ES-I3 (cell line): ENCODE data around the gene CFAP119.

Source experiments
- H3K36me3 ChIP-seq: 2 replicates; pipeline ENCODE4 v1.6.1; 2013; ENCODE audit warnings: mild to moderate bottlenecking, low read length, control low read depth, moderate library complexity; ENCODE audit not compliant: insufficient read depth
- H3K4me1 ChIP-seq: 2 replicates; pipeline ENCODE4 v1.6.1; 2013; ENCODE audit warnings: mild to moderate bottlenecking, control low read depth, low read length; ENCODE audit not compliant: insufficient read depth
- H3K9ac ChIP-seq: 2 replicates; pipeline ENCODE4 v1.6.1; 2013; ENCODE audit warnings: low read depth, mild to moderate bottlenecking, low read length, moderate library complexity
- H3K9me3 ChIP-seq: 2 replicates; pipeline ENCODE4 v1.6.1; 2013; ENCODE audit warnings: mild to moderate bottlenecking, low read length, moderate library complexity; ENCODE audit not compliant: control insufficient read depth, insufficient read depth

The CFAP119 gene

DNA sequence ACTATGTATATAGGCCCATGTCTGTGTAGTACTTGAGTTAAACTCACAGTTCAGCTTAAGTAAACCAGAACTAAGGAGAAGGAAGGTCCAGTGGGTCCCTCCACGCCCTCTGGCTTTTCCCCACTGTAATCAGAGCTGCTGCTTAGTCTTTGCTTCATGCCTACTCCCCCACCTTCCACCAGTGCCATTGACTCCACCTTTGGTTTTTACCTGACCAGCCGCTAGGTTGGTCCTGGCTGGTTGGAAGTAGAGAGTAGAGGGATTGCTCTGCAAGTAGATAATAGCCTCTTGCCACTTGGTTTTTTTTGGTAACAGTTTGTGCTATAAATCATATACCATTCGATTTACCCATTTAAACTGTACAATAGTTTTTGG is 36.5 kb downstream of the CFAP119 start:
- Histone ChIP-seq H3K36me3 (peaks cover 47% of the 10 kb centered on the region), H3K9me3 (no peaks in the 10 kb centered on the region), H3K4me1 (peaks cover 6% of the 10 kb centered on the region; the same call in 1 of the 2 replicates), H3K9ac (no peak overlapping the region)

DNA sequence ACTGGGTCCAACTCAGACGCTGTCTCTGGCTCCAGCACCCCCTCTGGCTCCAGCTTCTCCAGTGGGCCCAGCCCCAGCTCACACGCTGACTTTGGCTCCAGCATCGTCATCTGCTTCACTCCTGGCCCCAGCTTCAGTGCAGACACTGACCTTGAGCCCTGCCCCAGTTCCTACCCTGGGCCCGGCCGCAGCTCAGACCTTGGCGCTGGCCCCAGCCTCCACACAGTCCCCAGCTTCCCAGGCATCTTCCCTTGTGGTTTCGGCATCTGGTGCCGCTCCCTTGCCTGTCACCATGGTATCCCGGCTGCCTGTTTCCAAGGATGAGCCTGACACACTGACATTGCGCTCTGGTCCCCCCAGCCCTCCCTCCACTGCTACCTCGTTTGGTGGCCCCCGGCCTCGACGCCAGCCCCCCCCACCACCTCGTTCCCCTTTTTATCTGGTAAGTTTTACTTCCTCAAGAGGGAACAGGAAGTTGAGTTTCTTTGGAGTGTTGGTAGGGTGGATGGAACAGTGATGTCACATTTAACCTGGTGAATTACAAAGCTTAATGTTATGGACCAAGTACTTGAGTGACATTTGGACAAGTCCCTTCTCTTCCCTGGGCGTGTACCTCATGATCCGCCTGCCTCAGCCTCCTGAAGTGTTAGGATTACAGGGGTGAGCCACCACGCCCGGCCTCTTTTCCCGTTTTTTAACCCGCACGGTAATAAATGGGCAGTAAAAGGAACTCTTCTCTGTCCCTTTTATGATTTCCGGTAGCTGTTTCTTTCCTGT is 37.0 kb downstream of the CFAP119 start:
- no peaks in the 10 kb centered on the region for H3K9me3 ChIP-seq
- peaks cover 48% of the 10 kb centered on the region for H3K36me3 ChIP-seq
- H3K9ac ChIP-seq: no peak overlapping the region
- H3K4me1 ChIP-seq: peaks cover 6% of the 10 kb centered on the region; the same call in 1 of the 2 replicates

DNA sequence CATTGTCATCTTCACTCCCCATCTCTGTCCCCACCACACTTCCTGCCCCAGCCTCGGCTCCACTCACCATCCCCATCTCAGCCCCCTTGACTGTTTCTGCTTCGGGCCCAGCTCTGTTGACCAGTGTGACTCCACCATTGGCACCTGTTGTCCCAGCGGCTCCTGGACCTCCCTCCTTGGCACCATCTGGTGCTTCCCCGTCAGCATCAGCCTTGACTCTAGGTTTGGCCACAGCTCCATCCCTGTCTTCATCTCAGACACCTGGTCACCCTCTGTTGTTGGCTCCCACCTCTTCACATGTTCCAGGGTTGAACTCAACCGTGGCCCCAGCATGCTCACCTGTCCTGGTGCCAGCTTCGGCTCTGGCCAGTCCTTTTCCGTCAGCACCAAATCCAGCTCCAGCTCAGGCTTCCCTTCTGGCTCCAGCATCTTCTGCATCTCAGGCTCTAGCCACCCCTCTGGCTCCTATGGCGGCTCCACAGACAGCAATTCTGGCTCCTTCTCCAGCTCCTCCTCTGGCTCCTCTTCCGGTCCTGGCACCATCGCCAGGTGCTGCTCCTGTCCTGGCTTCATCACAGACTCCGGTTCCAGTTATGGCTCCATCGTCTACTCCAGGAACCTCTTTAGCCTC is 38.0 kb downstream of the CFAP119 start:
- Histone ChIP-seq H3K9me3 (no peaks in the 10 kb centered on the region), H3K36me3 (peaks cover 45% of the 10 kb centered on the region), H3K4me1 (peaks cover 6% of the 10 kb centered on the region; the same call in 1 of the 2 replicates), H3K9ac (no peak overlapping the region)

DNA sequence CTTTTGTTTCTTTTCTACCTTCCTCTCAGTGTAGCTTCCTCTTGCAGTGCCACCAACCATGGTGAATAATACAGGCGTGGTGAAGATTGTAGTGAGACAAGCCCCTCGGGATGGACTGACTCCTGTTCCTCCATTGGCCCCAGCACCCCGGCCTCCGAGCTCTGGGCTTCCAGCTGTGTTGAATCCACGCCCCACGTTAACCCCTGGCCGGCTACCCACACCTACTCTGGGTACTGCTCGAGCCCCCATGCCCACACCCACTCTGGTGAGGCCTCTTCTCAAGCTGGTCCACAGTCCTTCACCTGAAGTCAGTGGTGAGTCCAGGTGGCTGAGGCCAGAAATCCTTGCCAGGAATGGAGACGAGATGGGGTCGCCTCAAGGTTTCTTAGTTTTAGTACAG is 38.9 kb downstream of the CFAP119 start:
- Histone ChIP-seq H3K4me1 (peaks cover under 1% of the 10 kb centered on the region; the same call in 1 of the 2 replicates), H3K9me3 (no peaks in the 10 kb centered on the region), H3K36me3 (peaks cover 45% of the 10 kb centered on the region), H3K9ac (no peak overlapping the region)

DNA sequence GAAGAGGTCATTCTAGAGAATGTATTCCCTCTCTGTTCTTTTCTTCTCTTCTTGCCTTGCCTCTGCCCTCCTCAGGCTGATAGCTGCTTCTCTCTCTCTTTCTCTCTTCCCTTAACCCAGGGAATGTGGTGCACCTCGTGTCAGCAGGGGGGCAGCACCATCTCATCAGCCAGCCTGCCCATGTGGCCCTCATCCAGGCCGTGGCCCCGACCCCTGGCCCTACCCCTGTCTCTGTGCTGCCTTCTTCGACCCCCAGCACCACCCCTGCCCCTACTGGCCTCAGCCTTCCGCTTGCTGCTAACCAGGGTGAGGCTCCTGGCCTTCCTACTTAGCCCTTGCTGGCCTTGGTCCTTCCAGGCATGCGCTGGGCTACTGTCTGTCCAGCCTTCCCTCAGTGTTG is 39.4 kb downstream of the CFAP119 start:
- Histone ChIP-seq H3K9ac (no peak overlapping the region), H3K4me1 (no peaks in the 10 kb centered on the region), H3K9me3 (no peaks in the 10 kb centered on the region), H3K36me3 (peaks cover 45% of the 10 kb centered on the region)

DNA sequence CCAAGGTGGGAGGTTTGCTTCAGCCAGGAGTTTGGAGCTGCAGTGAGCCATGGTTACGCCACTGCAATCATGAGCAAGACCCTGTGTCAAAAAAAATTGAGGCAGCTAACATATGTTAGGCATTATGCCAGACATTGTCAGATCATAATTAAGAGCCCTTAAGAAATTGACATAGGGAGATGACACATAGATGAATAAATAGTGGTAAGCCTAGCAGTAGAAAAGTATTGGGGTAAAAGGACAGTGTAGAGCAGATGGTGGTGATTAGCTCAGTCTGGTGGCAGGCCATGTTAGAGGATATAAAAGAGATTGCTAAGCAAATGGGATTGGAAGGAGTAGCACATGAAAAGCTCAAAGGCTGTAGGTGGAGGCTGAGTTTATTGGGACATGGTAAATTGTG is 40.3 kb downstream of the CFAP119 start:
- Histone ChIP-seq H3K36me3 (peaks cover 51% of the 10 kb centered on the region), H3K9me3 (no peaks in the 10 kb centered on the region), H3K9ac (no peak overlapping the region), H3K4me1 (no peaks in the 10 kb centered on the region)

DNA sequence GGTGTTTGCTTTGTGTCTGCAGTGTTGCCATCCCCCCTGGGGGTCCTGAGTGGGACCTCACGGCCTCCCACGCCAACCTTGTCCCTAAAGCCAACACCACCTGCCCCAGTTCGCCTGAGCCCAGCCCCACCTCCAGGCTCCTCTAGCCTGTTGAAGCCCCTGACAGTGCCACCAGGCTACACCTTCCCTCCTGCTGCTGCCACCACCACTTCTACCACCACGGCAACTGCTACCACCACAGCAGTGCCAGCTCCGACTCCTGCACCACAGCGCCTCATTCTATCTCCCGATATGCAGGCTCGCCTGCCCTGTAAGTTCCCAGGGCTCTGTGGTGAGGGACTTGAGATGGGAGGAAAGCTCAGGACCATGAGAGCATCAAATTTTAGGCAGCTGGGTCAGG is 40.7 kb downstream of the CFAP119 start:
- Histone ChIP-seq H3K9me3 (no peaks in the 10 kb centered on the region), H3K9ac (no peak overlapping the region), H3K4me1 (no peaks in the 10 kb centered on the region), H3K36me3 (peaks cover 56% of the 10 kb centered on the region)

DNA sequence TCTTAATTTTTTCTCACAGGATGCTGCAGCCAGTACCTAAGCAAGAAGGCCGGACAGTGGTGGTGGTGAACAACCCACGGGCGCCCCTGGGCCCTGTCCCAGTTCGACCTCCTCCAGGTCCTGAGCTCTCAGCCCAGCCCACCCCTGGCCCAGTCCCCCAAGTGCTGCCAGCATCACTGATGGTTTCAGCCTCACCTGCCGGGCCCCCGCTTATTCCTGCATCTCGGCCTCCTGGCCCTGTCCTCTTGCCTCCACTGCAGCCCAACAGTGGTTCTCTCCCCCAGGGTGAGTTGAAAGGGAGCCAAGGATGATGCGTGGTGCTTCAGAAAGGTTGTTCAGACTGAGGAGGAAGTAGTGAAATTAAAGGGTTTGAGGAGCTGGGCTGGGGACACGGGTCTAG is 41.2 kb downstream of the CFAP119 start:
- peaks cover 57% of the 10 kb centered on the region for H3K36me3 ChIP-seq
- no peaks in the 10 kb centered on the region for H3K4me1 ChIP-seq
- H3K9me3 ChIP-seq: no peaks in the 10 kb centered on the region
- no peak overlapping the region for H3K9ac ChIP-seq

DNA sequence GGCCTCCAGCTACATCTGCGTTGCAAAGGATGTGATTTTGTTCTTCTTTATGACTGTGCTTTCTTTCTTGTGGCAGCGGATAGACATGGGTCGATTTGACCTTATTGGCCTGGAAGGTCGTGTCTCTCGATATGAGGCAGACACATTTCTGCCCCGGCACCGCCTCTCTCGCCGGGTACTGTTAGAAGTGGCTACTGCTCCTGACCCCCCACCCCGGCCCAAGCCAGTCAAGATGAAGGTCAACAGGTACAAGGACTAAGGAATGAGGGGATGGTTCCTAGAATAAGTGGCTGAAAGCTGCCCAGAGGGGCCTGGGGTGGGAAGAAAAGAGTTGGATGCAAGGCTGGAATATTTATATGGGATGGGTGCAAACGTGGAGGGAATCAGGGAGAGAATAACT is 41.8 kb downstream of the CFAP119 start:
- Histone ChIP-seq H3K36me3 (peaks cover 52% of the 10 kb centered on the region), H3K9me3 (no peaks in the 10 kb centered on the region), H3K9ac (no peak overlapping the region), H3K4me1 (no peaks in the 10 kb centered on the region)

DNA sequence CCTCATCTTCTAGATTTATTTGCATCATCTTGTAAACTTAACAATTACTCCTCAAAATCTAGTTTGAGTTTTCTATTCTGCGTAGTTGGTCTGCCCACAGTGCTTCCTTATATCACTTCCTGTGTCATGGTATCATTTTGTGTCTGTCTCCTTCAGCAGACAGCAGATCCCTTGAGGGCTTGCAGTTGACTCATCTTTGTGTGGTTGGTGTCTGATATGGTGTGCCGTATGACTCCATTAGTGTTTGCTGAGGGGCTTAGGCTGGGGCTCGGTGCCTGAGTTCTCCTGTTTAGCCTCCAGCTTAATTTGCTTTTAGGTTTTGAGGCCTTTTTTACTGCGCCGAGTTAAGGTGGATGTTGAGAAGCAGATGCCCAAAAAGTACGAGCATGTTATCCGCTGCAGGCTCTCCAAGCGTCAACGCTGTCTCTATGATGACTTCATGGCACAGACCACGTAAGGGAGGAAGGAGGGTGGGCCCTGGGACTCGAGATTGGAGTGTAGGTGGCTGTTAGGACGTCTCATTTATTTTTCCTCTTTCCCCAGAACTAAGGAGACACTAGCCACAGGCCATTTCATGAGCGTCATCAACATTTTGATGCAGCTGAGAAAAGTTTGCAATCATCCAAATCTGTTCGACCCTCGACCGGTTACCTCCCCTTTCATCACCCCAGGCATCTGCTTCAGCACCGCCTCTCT is 46.0 kb downstream of the CFAP119 start:
- Histone ChIP-seq H3K9ac (no peak overlapping the region), H3K36me3 (peaks cover 49% of the 10 kb centered on the region), H3K9me3 (no peaks in the 10 kb centered on the region), H3K4me1 (no peaks in the 10 kb centered on the region)

DNA sequence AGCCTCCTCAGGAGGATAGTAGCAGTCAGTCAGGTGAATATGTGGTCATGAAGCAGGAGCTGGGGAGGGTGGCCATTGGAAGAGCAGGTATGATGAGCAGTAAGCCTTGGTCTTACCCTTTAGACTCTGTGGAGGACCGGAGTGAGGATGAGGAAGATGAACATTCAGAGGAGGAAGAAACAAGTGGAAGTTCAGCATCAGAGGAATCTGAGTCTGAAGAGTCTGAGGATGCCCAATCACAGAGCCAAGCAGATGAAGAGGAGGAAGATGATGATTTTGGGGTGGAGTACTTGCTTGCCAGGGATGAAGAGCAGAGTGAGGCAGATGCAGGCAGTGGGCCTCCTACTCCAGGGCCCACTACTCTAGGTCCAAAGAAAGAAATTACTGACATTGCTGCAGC is 50.1 kb downstream of the CFAP119 start:
- Histone ChIP-seq H3K36me3 (peaks cover 64% of the 10 kb centered on the region), H3K9me3 (no peaks in the 10 kb centered on the region), H3K9ac (no peak overlapping the region), H3K4me1 (no peaks in the 10 kb centered on the region)

DNA sequence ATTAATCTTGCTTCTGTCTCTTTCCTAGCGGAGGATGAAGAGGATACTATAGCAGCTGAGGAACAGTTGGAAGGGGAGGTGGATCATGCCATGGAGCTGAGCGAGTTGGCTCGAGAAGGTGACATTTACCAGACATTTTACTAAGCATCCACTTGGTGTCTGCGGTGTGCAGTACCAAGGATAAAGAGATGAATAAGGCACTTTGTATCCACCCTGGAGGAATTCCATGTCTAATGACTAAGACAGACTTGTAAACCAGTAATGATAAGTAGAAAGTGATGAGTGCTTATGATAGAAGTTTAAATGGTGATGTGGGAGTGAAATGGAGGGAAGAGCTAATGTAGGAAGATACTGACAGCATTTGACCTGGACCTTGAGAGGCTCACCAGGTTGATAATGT is 50.9 kb downstream of the CFAP119 start:
- no peak overlapping the region for H3K9ac ChIP-seq
- no peaks in the 10 kb centered on the region for H3K9me3 ChIP-seq
- H3K4me1 ChIP-seq: no peaks in the 10 kb centered on the region
- peaks cover 63% of the 10 kb centered on the region for H3K36me3 ChIP-seq
